ENCODE data around the gene RAB18. TPM values are rescaled to one million over a fixed set of nuclear protein-coding genes. Genes with fewer than 3 reads are reported as not detected.

The RAB18 gene
- total and polyA plus RNA-seq, 10 donors, result 21.2 to 104 (median 52.2) TPM

- peaks cover 0 to 13% (median 2%) of the 10 kb centered on the region in 6 donors for H3K4me1 ChIP-seq
- no peak overlapping the region for H3K27ac ChIP-seq
- H3K4me3 ChIP-seq, result no peak overlapping the region
- H3K9me3 ChIP-seq, result peaks cover 0 to 14% (median 6%) of the 10 kb centered on the region in 8 donors
- intact Hi-C loops (cut with DNase I; ENCODE audit: low total_unique reads), result no loop called here
- H3K36me3 ChIP-seq, result no peaks in the 10 kb centered on the region
- peaks cover 0 to 3% (median 0%) of the 10 kb centered on the region in 7 donors for H3K27me3 ChIP-seq (replicated peaks in 1 of 7)
- TF ChIP-seq CTCF (IDR thresholded peaks at IDR 0.05 in 8 of 11, conservative IDR thresholded peaks at IDR 0.05 in 3 of 11) (no peak), POLR2A (IDR thresholded peaks at IDR 0.05) (no peak), POLR2AphosphoS5 (IDR thresholded peaks at IDR 0.05) (no peak)
- no peak for DNase-seq
- 72 to 90% (median 79%) methylated on average over 2 of the region's 2 CpGs for WGBS, 5 donors
Measured at GRCh38 chr10:27485368-27485767, 18.7 kb upstream of the RAB18 start.

- TF ChIP-seq POLR2AphosphoS5 (IDR thresholded peaks at IDR 0.05) (no peak), POLR2A (IDR thresholded peaks at IDR 0.05) (no peak), CTCF (IDR thresholded peaks at IDR 0.05 in 8 of 11, conservative IDR thresholded peaks at IDR 0.05 in 3 of 11) (no peak)
- peaks cover 0 to 21% (median 11%) of the 10 kb centered on the region in 8 donors for H3K9me3 ChIP-seq
Measured at GRCh38 chr10:27485986-27486385, 18.1 kb upstream of the RAB18 start.

GRCh38 chr10:27490807-27491206 is 13.3 kb upstream of the RAB18 start:
- no peak overlapping the region for H3K4me3 ChIP-seq
- peaks cover 0 to 10% (median 0%) of the 10 kb centered on the region in 7 donors for H3K27me3 ChIP-seq (replicated peaks in 1 of 7)
- no peaks in the 10 kb centered on the region for H3K36me3 ChIP-seq
- no peak for DNase-seq
- no peak overlapping the region for H3K27ac ChIP-seq
- no peak for TF ChIP-seq CTCF (IDR thresholded peaks at IDR 0.05 in 8 of 11, conservative IDR thresholded peaks at IDR 0.05 in 3 of 11)
- TF ChIP-seq POLR2A (IDR thresholded peaks at IDR 0.05), result no peak
- no peak for TF ChIP-seq POLR2AphosphoS5 (IDR thresholded peaks at IDR 0.05)
- WGBS, 5 donors, result 75 to 100% (median 90%) methylated on average over 1 of the region's 1 CpG
- peaks cover 0 to 32% (median 21%) of the 10 kb centered on the region in 8 donors for H3K9me3 ChIP-seq
- intact Hi-C loops (cut with DNase I; ENCODE audit: low total_unique reads), result no loop called here
- no peaks in the 10 kb centered on the region for H3K4me1 ChIP-seq

More at GRCh38 chr10:27485986-27486385, 18.1 kb upstream of the RAB18 start:
- no peak overlapping the region for H3K27ac ChIP-seq
- H3K4me3 ChIP-seq, result no peak overlapping the region
- WGBS, 5 donors, result 51 to 82% (median 72%) methylated on average over 2 of the region's 2 CpGs
- H3K4me1 ChIP-seq, result peaks cover 0 to 10% (median 2%) of the 10 kb centered on the region in 6 donors
- peaks cover 0 to 4% (median 0%) of the 10 kb centered on the region in 7 donors for H3K27me3 ChIP-seq (replicated peaks in 1 of 7)
- no peak for DNase-seq
- H3K36me3 ChIP-seq, result no peaks in the 10 kb centered on the region
- intact Hi-C loops (cut with DNase I; ENCODE audit: low total_unique reads), result no loop called here

GRCh38 chr10:27494116-27494805 is 9.8 kb upstream of the RAB18 start:
- H3K4me3 ChIP-seq, result no peak overlapping the region
- intact Hi-C loops (cut with DNase I; ENCODE audit: low total_unique reads), result no loop called here
- no peak for DNase-seq
- WGBS, 5 donors, result 19 to 41% (median 30%) methylated on average over 1 of the region's 1 CpG
- no peaks in the 10 kb centered on the region for H3K4me1 ChIP-seq
- H3K27ac ChIP-seq, result no peak overlapping the region
- no peaks in the 10 kb centered on the region for H3K36me3 ChIP-seq
- H3K9me3 ChIP-seq, result peaks cover 0 to 32% (median 19%) of the 10 kb centered on the region in 8 donors
- peaks cover 0 to 10% (median 0%) of the 10 kb centered on the region in 7 donors for H3K27me3 ChIP-seq (replicated peaks in 1 of 7)
- TF ChIP-seq POLR2A (IDR thresholded peaks at IDR 0.05) (no peak), POLR2AphosphoS5 (IDR thresholded peaks at IDR 0.05) (no peak), CTCF (IDR thresholded peaks at IDR 0.05 in 8 of 11, conservative IDR thresholded peaks at IDR 0.05 in 3 of 11) (no peak)

Data from spleen (tissue), 11 donors.